ENCODE results near the gene ADGRF5.
A peak's percentile ranks its signal among the peaks of the same experiment; 100 is the strongest.
"Not testable (repeated sequence)": the region's sequence is repeated elsewhere in the genome, so short reads cannot be mapped to it uniquely, and the experiment has no call there.

ADGRF5 gene

GRCh38 chr6:46882645-46883044 is 39.1 kb downstream of the ADGRF5 start:
- DNase-seq, result no peak

GRCh38 chr6:46879003-46879402 is 42.7 kb downstream of the ADGRF5 start:
- DNase-seq, result no peak

DNA sequence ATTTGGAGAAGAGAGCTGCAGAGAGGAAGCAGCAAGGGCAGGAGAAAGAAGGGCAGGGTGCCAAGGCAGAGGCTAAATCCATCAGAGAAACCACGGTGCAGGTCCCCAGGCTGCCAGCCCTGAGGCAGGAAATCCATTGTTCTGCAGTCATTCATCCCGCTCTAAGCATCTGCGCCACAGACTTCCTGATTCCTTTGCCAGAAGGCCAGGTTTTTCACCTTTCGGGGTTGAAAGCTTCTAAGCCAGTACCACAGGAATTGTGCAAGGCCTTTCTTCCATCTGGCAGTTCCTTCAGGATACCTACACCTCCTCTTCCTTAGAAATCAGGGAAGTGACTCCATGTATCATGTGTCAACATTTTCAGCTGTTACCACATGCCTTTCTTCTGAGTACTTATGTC is 45.6 kb downstream of the ADGRF5 start:
- no peak for DNase-seq

DNA sequence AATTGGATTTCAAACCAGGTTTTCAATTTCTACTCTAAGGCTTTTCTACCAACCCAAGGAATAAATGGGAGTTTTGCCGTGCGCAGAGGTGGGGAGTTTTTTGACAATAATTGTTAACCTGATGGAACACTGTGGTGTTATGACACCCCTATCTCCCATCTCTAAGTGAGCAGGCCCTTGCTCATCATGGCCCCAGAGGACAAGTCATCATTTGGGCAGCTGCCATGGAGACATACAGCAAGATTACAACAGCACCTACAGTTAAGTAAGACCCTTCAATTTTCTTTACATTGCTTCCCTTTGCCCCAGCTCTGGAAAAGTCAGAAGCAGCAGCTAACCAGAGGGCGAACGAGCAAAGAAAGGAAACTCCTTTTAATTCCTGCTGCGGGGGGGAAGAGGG is 54.3 kb downstream of the ADGRF5 start:
- no peak for DNase-seq

GRCh38 chr6:46865221-46865620 is 56.5 kb downstream of the ADGRF5 start:
- DNase-seq, result no peak

DNA sequence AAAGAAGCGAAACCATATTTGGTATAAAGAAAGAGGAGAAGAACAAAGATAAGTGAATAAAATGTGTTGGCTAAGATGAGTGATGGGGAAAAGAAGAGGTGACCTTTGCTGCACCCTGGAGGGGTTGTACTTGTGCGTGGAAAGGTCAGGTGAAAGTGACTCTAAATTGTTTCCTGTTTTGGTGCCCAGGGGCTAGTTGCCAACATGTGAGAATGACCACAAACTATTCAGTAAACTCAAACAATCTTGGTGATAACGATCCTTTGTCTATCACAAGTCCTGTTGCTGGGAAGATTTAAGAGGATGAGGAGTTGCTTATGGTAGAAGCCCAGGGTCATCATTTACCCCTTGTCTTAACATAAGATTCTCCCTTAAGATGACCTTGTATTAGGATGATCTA is 57.9 kb downstream of the ADGRF5 start:
- no peak for DNase-seq

- no peak for DNase-seq
Measured at GRCh38 chr6:46862381-46862780, 59.4 kb downstream of the ADGRF5 start.

- not testable (repeated sequence) for DNase-seq
Measured at GRCh38 chr6:46855966-46856365, 65.8 kb downstream of the ADGRF5 start.

DNA sequence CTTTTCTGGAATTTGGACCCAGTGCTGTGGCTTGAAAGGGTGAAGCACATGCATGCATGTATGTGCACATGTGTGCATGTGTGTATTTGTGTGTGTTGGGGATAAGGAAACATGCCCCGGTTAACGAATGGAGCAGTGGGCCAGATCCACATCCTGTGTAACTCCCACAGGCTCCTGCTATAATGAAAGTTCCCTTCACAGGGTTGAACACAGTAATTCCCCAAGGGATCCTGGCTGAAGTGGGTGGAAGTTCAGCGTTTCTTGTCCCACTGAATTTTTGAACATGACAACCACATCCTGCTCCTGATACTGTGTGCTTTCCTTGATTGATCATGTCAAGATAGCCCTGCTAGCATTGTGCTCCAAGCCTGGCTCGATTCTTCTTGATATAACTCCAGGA is 70.2 kb downstream of the ADGRF5 start:
- DNase-seq, result not testable (repeated sequence)

- DNase-seq, result no peak
Measured at GRCh38 chr6:46850792-46851191, 70.9 kb downstream of the ADGRF5 start.

DNA sequence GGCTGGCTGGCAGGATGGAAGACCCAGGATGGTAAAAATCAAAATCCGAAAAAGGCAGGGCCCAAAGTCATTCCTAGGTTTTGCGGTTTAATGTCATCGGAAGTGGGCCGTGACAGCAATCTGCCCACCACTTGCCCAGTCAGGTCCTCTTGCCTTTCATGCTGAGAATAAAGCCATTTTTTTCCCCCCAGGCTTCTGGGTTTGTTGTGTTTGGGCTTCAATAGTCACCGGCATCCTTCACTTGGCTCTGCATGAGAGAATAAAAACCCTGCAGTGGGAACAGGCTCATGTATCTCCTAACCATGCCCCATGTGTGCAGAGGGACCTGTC is 72.4 kb downstream of the ADGRF5 start:
- no peak for DNase-seq

DNA sequence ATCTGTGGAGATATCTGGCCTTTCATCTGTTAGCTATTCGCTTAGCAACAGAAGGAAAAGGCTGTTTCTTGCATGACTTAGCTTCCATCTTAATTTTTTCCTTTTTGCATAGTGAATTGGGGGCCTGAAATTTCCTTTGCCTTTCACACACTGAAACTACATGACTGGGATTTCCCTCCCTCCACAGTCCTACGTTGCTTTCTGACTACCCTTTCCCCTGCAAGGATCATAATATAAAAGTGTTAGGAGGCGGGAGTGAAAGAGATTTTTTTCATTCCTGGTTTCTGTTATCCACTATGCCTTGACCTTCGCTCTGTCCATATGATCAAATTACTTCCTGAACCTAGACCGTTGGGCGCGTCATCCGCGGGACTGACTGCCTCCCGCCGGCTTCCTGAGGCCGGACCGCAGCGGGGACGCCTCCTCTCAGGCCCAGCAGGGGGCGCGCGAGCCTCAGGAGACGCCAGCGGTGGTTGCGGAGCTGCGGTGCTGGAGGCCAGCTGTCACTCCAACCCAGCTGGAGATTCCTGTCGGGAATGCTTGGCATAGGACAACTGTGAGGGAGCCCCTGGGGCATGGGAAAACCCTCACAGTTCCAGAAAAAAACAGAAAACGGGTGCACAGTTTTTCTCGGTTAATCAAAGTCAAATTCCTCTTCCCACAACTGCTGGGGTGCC is 72.9 kb downstream of the ADGRF5 start:
- peak; percentile 52 to 80 for DNase-seq

GRCh38 chr6:46845126-46845525 is 76.6 kb downstream of the ADGRF5 start:
- no peak for DNase-seq

DNA sequence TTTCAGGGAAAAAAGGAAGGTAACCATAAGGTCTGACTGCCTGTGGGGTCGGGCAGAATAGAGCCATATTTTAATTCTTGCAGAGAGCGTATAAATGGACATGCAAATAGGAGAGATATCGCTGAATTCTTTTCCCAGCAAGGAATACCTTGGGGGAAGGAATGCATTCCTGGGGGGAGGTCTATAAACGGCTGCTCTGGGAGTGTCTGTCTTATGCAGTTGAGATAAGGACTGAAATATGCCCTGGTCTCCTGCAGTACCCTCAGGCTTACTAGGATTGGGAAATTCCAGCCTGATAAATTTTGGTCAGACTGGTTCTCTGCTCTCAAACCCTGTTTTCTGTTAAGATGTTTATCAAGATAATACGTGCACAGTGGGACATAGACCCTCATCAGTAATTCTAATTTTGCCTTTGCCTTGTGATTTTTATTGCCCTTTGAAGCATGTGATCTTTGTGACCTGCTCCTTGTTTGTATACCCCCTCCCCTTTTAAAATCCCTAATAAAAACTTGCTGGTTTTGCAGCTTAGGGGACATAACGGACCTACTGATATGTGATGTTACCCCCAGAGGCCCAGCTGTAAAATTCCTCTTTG is 79.4 kb downstream of the ADGRF5 start:
- DNase-seq, result not testable (repeated sequence)

- DNase-seq, result no peak
Measured at GRCh38 chr6:46838033-46838432, 83.7 kb downstream of the ADGRF5 start.

GRCh38 chr6:46834991-46835390 is 86.7 kb downstream of the ADGRF5 start:
- DNase-seq, result not testable (repeated sequence)

DNA sequence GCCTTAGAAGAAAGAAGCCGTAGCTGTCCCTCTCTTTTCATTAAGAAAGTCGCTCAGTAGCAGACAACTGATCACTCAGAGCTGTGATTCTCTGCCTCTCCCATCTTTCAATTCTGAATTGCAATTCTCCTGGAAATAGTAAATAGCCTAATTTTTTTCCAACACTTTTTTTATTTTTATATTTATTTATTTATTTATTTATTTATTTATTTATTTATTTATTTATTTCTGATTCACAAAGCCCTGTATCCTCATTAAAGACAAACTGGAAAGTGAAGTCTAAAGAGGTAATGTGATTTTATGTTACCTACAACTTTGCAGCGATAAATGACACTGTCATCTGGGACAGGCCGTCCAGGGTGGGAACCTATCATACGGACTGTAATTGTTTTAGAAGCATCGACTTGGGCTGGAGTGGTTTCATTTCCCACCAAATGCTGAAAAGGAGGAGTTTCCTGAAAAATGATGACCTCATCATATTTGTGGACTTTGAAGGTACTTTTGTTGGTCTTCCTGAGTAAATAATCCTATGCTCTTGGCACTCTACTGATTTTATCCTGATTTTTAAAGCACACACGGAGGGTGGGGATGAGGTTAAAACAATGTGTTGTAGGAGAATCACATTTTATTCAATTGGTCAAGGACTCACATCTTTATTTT is 87.4 kb downstream of the ADGRF5 start:
- not testable (repeated sequence) for DNase-seq

- no peak for DNase-seq
Measured at GRCh38 chr6:46832816-46833215, 88.9 kb downstream of the ADGRF5 start.

GRCh38 chr6:46828939-46829338 is 92.8 kb downstream of the ADGRF5 start:
- no peak for DNase-seq

GRCh38 chr6:46821458-46821881 is 100.3 kb downstream of the ADGRF5 start:
- DNase-seq, result no peak

- no peak for DNase-seq
Measured at GRCh38 chr6:46819561-46819960, 102.2 kb downstream of the ADGRF5 start.

GRCh38 chr6:46816626-46817025 is 105.1 kb downstream of the ADGRF5 start:
- no peak for DNase-seq

GRCh38 chr6:46815130-46815529 is 106.6 kb downstream of the ADGRF5 start:
- no peak for DNase-seq

GRCh38 chr6:46808806-46809205 is 112.9 kb downstream of the ADGRF5 start:
- peak in 1 of 2 donors; percentile 27 for DNase-seq
